ENCODE results near the gene MPST. TPM values are rescaled to one million over a fixed set of nuclear protein-coding genes. Genes with fewer than 3 reads are reported as not detected.
A peak's percentile ranks its signal among the peaks of the same experiment; 100 is the strongest.

The MPST gene
- total and polyA plus RNA-seq, 8 donors = 46.4 to 161 (median 51.6) TPM

DNA sequence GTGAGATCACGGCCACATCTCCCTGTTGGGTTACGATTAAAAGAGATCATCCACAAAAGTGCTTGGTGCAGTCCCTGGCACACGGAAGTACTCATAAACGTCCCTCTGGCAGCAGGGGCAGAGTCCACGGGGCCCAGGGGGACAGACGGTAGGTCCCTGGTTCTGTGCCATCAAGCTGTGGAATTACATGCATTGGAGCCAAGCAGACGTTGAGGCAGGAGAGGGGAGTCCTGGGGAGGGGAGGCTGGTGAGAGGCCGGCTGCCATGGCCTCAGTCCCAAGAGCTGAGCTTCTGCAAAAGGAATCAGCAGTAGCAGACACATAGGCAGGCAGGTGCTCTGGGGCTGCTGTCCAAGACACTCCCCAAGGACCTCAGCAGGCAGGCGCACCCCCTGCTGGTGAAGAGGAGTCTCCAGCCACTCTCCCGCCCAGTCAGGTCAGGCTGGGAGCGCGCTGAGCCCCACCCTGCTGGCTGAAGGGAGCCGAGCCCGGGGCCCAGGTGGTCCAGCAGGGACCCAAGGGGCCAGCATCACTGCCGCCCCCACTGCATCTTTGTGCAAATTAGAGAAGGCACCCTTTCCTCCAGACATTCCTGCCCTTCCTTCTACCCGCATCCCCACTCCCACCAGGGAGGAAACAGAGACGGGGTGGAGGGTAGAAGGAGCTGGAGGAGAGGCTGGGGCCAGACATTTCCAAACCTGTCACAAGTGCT lies 24.4 kb downstream of the MPST start:
- ATAC-seq (peak; percentile 95 to 99 (median 98)), DNase-seq (peak; percentile 83 to 96 (median 88)), FAIRE-seq (no peak)
- intact Hi-C loops (cut with DNase I) = loop anchor here in 1 of 3 donors (10.0 kb wide), 1 partner anchor 169 kb away; no protein-coding TSS in a partner anchor
- Histone ChIP-seq H3K27ac (peak overlapping the region in 2 of 4 donors; percentile 29 to 56), H3K4me1 (peaks cover 0 to 7% (median 6%) of the 10 kb centered on the region in 3 donors), H3K4me3 (peak overlapping the region in 2 of 4 donors; percentile 5 to 10), H3K9me3 (no peaks in the 10 kb centered on the region), H3K36me3 (no peaks in the 10 kb centered on the region), H3K27me3 (no peaks in the 10 kb centered on the region)
- TF ChIP-seq, protein P1, sequence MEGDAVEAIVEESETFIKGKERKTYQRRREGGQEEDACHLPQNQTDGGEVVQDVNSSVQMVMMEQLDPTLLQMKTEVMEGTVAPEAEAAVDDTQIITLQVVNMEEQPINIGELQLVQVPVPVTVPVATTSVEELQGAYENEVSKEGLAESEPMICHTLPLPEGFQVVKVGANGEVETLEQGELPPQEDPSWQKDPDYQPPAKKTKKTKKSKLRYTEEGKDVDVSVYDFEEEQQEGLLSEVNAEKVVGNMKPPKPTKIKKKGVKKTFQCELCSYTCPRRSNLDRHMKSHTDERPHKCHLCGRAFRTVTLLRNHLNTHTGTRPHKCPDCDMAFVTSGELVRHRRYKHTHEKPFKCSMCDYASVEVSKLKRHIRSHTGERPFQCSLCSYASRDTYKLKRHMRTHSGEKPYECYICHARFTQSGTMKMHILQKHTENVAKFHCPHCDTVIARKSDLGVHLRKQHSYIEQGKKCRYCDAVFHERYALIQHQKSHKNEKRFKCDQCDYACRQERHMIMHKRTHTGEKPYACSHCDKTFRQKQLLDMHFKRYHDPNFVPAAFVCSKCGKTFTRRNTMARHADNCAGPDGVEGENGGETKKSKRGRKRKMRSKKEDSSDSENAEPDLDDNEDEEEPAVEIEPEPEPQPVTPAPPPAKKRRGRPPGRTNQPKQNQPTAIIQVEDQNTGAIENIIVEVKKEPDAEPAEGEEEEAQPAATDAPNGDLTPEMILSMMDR (IDR thresholded peaks at IDR 0.05) = peak; percentile 77 to 88 (median 81)
- WGBS, 2 donors = 17 to 19% methylated on average over 16 to 17 of the region's 17 CpGs

DNA sequence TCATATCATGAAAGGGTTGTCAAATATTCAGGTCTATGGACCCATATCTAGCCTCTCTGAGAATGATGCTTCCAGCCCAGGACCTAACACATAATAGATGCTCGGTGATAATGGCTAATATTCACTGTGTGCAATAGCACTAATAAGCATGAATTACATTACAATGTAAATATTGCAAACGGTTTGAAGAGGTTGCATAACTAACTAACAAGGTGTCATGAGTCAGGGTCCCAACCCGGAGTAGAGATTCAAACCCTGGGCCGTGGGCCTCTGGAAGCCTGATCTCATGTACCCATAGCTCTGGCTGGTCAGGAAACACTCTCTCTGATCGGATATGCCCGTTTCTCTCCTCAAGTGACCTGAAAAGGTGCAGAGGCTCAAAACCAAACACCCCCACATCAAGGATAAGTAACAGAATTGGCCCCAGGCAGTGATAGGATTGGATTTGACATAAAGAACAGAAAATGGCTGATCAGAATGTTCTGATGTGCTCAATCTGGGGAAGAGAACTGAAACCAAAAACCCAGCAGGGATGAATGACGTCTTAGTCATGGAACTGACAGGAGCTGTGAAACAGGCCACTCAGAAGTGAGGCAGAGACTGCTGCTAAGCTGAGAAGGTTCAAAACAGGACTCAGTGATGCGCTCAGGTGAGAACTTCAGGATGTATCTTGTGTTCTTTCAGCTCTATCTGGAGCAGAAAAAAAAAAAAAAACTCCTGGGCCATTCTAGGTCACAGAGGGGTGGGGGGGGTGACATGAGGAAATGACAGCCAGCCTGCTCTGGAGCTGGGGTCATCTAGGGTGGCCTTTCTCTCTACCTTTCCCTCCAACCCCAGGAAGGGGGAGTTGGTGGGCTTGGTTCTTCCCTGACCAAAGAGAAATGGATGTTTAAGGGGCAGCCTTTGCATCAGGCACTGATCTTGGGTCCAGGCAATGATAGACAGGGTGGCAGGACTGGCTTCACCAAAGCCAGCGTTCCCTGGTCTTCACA lies 25.4 kb downstream of the MPST start:
- no peak for ATAC-seq
- TF ChIP-seq, protein P1 (IDR thresholded peaks at IDR 0.05) = no peak
- Histone ChIP-seq H3K4me3 (no peak overlapping the region), H3K4me1 (peaks cover 0 to 7% (median 6%) of the 10 kb centered on the region in 3 donors), H3K27ac (no peak overlapping the region), H3K27me3 (no peaks in the 10 kb centered on the region), H3K9me3 (no peaks in the 10 kb centered on the region), H3K36me3 (no peaks in the 10 kb centered on the region)
- intact Hi-C loops (cut with DNase I) = loop anchor here in 1 of 3 donors (10.0 kb wide), 1 partner anchor 170 kb away; no protein-coding TSS in a partner anchor
- FAIRE-seq = no peak
- WGBS, 2 donors = 54 to 69% methylated on average over 9 of the region's 9 CpGs
- no peak for DNase-seq

DNA sequence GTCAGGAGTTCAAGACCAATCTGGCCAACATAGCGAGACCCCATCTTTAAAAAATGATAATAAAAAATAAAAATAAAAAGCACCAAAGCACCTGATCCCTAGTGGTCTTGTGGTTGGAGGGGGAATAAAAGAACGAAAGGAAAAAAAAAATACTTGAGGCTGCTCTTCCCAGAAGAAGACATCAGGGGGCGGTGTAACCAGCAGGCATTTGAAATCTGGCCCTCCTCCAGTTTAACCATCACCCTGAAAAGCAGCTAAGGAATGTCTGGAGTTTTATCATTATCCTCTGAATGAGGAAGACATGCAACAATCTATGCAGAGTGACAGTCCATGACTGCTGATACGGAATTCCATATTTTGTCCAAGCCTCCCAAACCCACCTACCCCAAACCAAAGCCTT lies 26.4 kb downstream of the MPST start:
- Histone ChIP-seq H3K27me3 (no peaks in the 10 kb centered on the region), H3K9me3 (no peaks in the 10 kb centered on the region), H3K4me3 (no peak overlapping the region), H3K4me1 (peaks cover 0 to 7% (median 6%) of the 10 kb centered on the region in 3 donors), H3K27ac (no peak overlapping the region), H3K36me3 (no peaks in the 10 kb centered on the region)
- intact Hi-C loops (cut with DNase I) = loop anchor here in 1 of 3 donors (10.0 kb wide), 1 partner anchor 171 kb away; no protein-coding TSS in a partner anchor
- DNase-seq (no peak), FAIRE-seq (no peak), ATAC-seq (no peak)
- 44 to 54% methylated on average over 4 of the region's 4 CpGs for WGBS, 2 donors
- TF ChIP-seq, protein P1 (IDR thresholded peaks at IDR 0.05) = peak in 1 of 4 donors; percentile 16

DNA sequence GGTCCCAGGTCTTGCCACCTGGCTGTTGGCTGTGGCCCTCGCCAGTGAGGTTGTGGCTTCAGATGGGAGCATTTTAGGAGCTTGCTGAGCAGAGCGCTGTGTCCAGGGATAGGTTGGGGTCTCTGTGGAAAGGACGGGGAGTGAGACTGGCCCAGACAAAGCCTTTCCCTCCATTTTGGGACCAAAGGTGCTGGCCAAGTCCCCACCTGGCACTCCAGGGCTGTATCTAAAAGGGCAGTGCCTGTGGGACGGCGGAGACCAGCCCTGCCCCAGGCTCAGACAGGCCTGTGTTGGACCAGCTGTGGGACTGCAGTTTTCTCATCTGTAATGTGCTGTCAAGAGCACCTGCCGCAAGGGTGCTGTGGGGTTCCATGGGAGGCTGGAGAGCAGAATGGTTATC lies 27.0 kb downstream of the MPST start:
- FAIRE-seq (no peak), ATAC-seq (no peak), DNase-seq (no peak)
- no peak overlapping the region for H3K27ac ChIP-seq
- WGBS, 2 donors = 72 to 74% methylated on average over 6 of the region's 6 CpGs
- H3K27me3 ChIP-seq = no peaks in the 10 kb centered on the region
- H3K4me1 ChIP-seq = peaks cover 0 to 7% (median 6%) of the 10 kb centered on the region in 3 donors
- intact Hi-C loops (cut with DNase I) = loop anchor here in 1 of 3 donors (10.0 kb wide), 1 partner anchor 172 kb away; no protein-coding TSS in a partner anchor
- H3K9me3 ChIP-seq = no peaks in the 10 kb centered on the region
- H3K36me3 ChIP-seq = no peaks in the 10 kb centered on the region
- no peak overlapping the region for H3K4me3 ChIP-seq
- TF ChIP-seq, protein P1 (IDR thresholded peaks at IDR 0.05) = no peak

Data from pancreas (tissue), 10 donors.